ENCODE measurements around the gene PDP2. TPM values are rescaled to one million over a fixed set of nuclear protein-coding genes. Genes with fewer than 3 reads are reported as not detected.

PDP2 gene, protein sequence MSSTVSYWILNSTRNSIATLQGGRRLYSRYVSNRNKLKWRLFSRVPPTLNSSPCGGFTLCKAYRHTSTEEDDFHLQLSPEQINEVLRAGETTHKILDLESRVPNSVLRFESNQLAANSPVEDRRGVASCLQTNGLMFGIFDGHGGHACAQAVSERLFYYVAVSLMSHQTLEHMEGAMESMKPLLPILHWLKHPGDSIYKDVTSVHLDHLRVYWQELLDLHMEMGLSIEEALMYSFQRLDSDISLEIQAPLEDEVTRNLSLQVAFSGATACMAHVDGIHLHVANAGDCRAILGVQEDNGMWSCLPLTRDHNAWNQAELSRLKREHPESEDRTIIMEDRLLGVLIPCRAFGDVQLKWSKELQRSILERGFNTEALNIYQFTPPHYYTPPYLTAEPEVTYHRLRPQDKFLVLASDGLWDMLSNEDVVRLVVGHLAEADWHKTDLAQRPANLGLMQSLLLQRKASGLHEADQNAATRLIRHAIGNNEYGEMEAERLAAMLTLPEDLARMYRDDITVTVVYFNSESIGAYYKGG
- total RNA-seq (1 to 10 TPM; 3.8 to 9.6 (median 7.3) TPM), polyA plus RNA-seq (1 to 10 TPM; 1.0 to 1.5 (median 1.1) TPM)
- long read RNA-seq, donor 1, result 0 reads
- long read RNA-seq, donor 2, result 0 reads

- H3K36me3 ChIP-seq, result peaks cover 0 to 16% (median 14%) of the 10 kb centered on the region in 6 donors
- no peaks in the 10 kb centered on the region for H3K9me3 ChIP-seq
- H3K4me1 ChIP-seq, result peaks cover 3 to 43% (median 26%) of the 10 kb centered on the region in 6 donors
- H3K27ac ChIP-seq, result peak within 1 kb of the TSS in 6 of 8 donors; percentile 16 to 84 (median 72)
- no peaks in the 10 kb centered on the region for H3K27me3 ChIP-seq (replicated peaks in 1 of 7)
- H3K4me3 ChIP-seq, result peak within 1 kb of the TSS; percentile 76 to 99 (median 90)
- TF ChIP-seq, protein P1, sequence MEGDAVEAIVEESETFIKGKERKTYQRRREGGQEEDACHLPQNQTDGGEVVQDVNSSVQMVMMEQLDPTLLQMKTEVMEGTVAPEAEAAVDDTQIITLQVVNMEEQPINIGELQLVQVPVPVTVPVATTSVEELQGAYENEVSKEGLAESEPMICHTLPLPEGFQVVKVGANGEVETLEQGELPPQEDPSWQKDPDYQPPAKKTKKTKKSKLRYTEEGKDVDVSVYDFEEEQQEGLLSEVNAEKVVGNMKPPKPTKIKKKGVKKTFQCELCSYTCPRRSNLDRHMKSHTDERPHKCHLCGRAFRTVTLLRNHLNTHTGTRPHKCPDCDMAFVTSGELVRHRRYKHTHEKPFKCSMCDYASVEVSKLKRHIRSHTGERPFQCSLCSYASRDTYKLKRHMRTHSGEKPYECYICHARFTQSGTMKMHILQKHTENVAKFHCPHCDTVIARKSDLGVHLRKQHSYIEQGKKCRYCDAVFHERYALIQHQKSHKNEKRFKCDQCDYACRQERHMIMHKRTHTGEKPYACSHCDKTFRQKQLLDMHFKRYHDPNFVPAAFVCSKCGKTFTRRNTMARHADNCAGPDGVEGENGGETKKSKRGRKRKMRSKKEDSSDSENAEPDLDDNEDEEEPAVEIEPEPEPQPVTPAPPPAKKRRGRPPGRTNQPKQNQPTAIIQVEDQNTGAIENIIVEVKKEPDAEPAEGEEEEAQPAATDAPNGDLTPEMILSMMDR (IDR thresholded peaks at IDR 0.05 in 8 of 11, conservative IDR thresholded peaks at IDR 0.05 in 3 of 11), result peak in 2 of 11 experiments; percentile 13 to 27
- TF ChIP-seq POLR2AphosphoS5 (IDR thresholded peaks at IDR 0.05) (peak; percentile 84 to 88 (median 88)), POLR2A (IDR thresholded peaks at IDR 0.05) (no peak)
- peak; percentile 96 for DNase-seq
- 0 to 1% (median 0%) methylated on average over 41 to 58 of the region's 58 CpGs for WGBS, 5 donors
- intact Hi-C loops (cut with DNase I; ENCODE audit: low total_unique reads), result no loop called here
These were observed at the start of gene PDP2 for GRCh38 chr16:66880288-66881013. TSS of gene PDP2 (plus strand) at chr16:66880515. CDS start at chr16:66884285, 3,770 bp downstream.

- no peak for TF ChIP-seq POLR2A (IDR thresholded peaks at IDR 0.05)
- TF ChIP-seq POLR2AphosphoS5 (IDR thresholded peaks at IDR 0.05), result no peak
- TF ChIP-seq, protein P1 (IDR thresholded peaks at IDR 0.05 in 8 of 11, conservative IDR thresholded peaks at IDR 0.05 in 3 of 11), result no peak
- Histone ChIP-seq H3K9me3 (no peaks in the 10 kb centered on the region), H3K27ac (no peak overlapping the region), H3K36me3 (peaks cover 0 to 13% (median 5%) of the 10 kb centered on the region in 6 donors), H3K27me3 (replicated peaks in 1 of 7) (peaks cover 0 to 6% (median 0%) of the 10 kb centered on the region in 7 donors), H3K4me3 (no peak overlapping the region), H3K4me1 (peaks cover 10 to 40% (median 26%) of the 10 kb centered on the region in 6 donors)
- no peak for DNase-seq
- WGBS, 5 donors, result 74 to 83% (median 79%) methylated on average over 3 of the region's 3 CpGs
- intact Hi-C loops (cut with DNase I; ENCODE audit: low total_unique reads), result no loop called here
These were observed 48.1 kb upstream of the PDP2 start for GRCh38 chr16:66832190-66832589.

GRCh38 chr16:66832661-66833305 is 47.5 kb upstream of the PDP2 start:
- TF ChIP-seq POLR2AphosphoS5 (IDR thresholded peaks at IDR 0.05) (no peak), POLR2A (IDR thresholded peaks at IDR 0.05) (no peak)
- TF ChIP-seq, protein P1 (IDR thresholded peaks at IDR 0.05 in 8 of 11, conservative IDR thresholded peaks at IDR 0.05 in 3 of 11), result no peak
- 77 to 91% (median 79%) methylated on average over 7 of the region's 7 CpGs for WGBS, 5 donors
- H3K4me1 ChIP-seq, result peaks cover 10 to 34% (median 26%) of the 10 kb centered on the region in 6 donors
- intact Hi-C loops (cut with DNase I; ENCODE audit: low total_unique reads), result no loop called here
- no peak overlapping the region for H3K27ac ChIP-seq
- H3K36me3 ChIP-seq, result peaks cover 0 to 7% (median under 1%) of the 10 kb centered on the region in 6 donors
- no peak overlapping the region for H3K4me3 ChIP-seq
- H3K9me3 ChIP-seq, result no peaks in the 10 kb centered on the region
- no peak for DNase-seq
- H3K27me3 ChIP-seq (replicated peaks in 1 of 7), result peaks cover 0 to 6% (median 0%) of the 10 kb centered on the region in 7 donors
